ENCODE results near the gene LRRN4CL.
"Not testable (repeated sequence)": the region's sequence is repeated elsewhere in the genome, so short reads cannot be mapped to it uniquely, and the experiment has no call there.

The LRRN4CL gene

GRCh38 chr11:62709247-62710000 lies 20.1 kb upstream of the LRRN4CL start:
- DNase-seq = peak; percentile 90

- DNase-seq = no peak
These were observed 19.5 kb upstream of the LRRN4CL start for GRCh38 chr11:62708793-62709192.

- no peak for DNase-seq
These were observed 19.1 kb upstream of the LRRN4CL start for GRCh38 chr11:62708392-62708791.

- no peak for DNase-seq
These were observed 18.0 kb upstream of the LRRN4CL start, which contains the start of the genes BSCL2 and GNG3 for GRCh38 chr11:62707277-62707861. Gene BSCL2, minus strand, starts transcription at chr11:62707424. Its CDS starts 229 bp downstream, at chr11:62707195. Gene GNG3, plus strand, starts transcription at chr11:62707676. Its CDS starts 620 bp downstream, at chr11:62708296.

GRCh38 chr11:62706850-62707247 lies 17.5 kb upstream of the LRRN4CL start:
- no peak for DNase-seq

GRCh38 chr11:62705880-62706849 lies 16.8 kb upstream of the LRRN4CL start:
- peak; percentile 38 for DNase-seq

- DNase-seq = no peak
These were observed 16.1 kb upstream of the LRRN4CL start for GRCh38 chr11:62705413-62705812.

- not testable (repeated sequence) for DNase-seq
These were observed 14.6 kb upstream of the LRRN4CL start for GRCh38 chr11:62703921-62704320.

- DNase-seq = no peak
These were observed 12.9 kb upstream of the LRRN4CL start for GRCh38 chr11:62702246-62702645.

GRCh38 chr11:62694455-62695167 lies 5.3 kb upstream of the LRRN4CL start:
- no peak for DNase-seq

GRCh38 chr11:62693624-62694023 lies 4.3 kb upstream of the LRRN4CL start:
- DNase-seq = not testable (repeated sequence)

GRCh38 chr11:62688491-62688890 lies 839 bp downstream of the LRRN4CL start:
- no peak for DNase-seq

- no peak for DNase-seq
These were observed 1.6 kb downstream of the LRRN4CL start for GRCh38 chr11:62687508-62688396.

- no peak for DNase-seq
These were observed 6.8 kb downstream of the LRRN4CL start for GRCh38 chr11:62682518-62682917.

- DNase-seq = no peak
These were observed 8.5 kb downstream of the LRRN4CL start for GRCh38 chr11:62680825-62681240.

GRCh38 chr11:62678770-62679696 lies 10.3 kb downstream of the LRRN4CL start, which contains the start of gene UBXN1:
Gene UBXN1, minus strand, starts transcription at chr11:62679073. Its CDS starts 150 bp downstream, at chr11:62678923.
- peak; percentile 47 for DNase-seq

- DNase-seq = no peak
These were observed 10.9 kb downstream of the LRRN4CL start for GRCh38 chr11:62678433-62678769.

GRCh38 chr11:62677714-62678113 lies 11.6 kb downstream of the LRRN4CL start:
- no peak for DNase-seq

GRCh38 chr11:62677156-62677555 lies 12.2 kb downstream of the LRRN4CL start:
- DNase-seq = no peak

GRCh38 chr11:62676698-62677097 lies 12.6 kb downstream of the LRRN4CL start:
- no peak for DNase-seq

Measured in SIG-M5 (cell line).